ENCODE data around the gene TBC1D2.
"Not testable (repeated sequence)": the region's sequence is repeated elsewhere in the genome, so short reads cannot be mapped to it uniquely, and the experiment has no call there.

The TBC1D2 gene

DNA sequence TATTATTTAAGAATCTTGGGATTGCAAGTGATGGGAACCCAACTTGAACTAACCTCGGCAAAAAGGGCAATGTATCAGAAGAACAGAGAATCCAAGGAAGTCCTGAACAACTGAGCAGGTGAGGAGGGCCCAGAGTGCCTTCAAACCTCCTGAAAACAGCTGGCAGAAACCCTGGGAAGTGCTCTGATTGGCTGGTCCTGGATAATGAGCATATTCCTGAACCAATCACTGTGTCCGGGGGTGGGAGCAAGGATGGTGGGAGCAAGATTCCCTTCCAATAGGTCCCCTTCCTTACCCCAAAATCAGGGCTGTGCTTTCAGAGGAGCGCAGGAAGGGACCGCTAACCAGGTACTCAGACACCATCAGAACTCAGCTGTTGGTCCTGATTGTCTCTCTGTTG, 31.9 kb upstream of the TBC1D2 start:
- no peak overlapping the region for H3K4me3 ChIP-seq (ENCODE audit: low read depth, low read length)
- in situ Hi-C loops (cut with HindIII; ENCODE audit: low sequenced_read_pairs): loop anchor here (10.0 kb wide), 2 partner anchors 83 to 163 kb away; no protein-coding TSS in a partner anchor
- TF ChIP-seq, protein P1, sequence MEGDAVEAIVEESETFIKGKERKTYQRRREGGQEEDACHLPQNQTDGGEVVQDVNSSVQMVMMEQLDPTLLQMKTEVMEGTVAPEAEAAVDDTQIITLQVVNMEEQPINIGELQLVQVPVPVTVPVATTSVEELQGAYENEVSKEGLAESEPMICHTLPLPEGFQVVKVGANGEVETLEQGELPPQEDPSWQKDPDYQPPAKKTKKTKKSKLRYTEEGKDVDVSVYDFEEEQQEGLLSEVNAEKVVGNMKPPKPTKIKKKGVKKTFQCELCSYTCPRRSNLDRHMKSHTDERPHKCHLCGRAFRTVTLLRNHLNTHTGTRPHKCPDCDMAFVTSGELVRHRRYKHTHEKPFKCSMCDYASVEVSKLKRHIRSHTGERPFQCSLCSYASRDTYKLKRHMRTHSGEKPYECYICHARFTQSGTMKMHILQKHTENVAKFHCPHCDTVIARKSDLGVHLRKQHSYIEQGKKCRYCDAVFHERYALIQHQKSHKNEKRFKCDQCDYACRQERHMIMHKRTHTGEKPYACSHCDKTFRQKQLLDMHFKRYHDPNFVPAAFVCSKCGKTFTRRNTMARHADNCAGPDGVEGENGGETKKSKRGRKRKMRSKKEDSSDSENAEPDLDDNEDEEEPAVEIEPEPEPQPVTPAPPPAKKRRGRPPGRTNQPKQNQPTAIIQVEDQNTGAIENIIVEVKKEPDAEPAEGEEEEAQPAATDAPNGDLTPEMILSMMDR (IDR thresholded peaks at IDR 0.05; ENCODE audit: low read depth, low read length, missing control alignments): no peak
- DNase-seq (ENCODE audit: low read depth): no peak

- in situ Hi-C loops (cut with HindIII; ENCODE audit: low sequenced_read_pairs): loop anchor here (10.0 kb wide), 2 partner anchors 81 to 161 kb away; no protein-coding TSS in a partner anchor
- no peak overlapping the region for H3K4me3 ChIP-seq (ENCODE audit: low read depth, low read length)
- no peak for DNase-seq (ENCODE audit: low read depth)
- TF ChIP-seq, protein P1 (IDR thresholded peaks at IDR 0.05; ENCODE audit: low read depth, low read length, missing control alignments): no peak
These were observed 30.0 kb upstream of the TBC1D2 start for GRCh38 chr9:98285446-98285845.

- DNase-seq (ENCODE audit: low read depth): no peak
- in situ Hi-C loops (cut with HindIII; ENCODE audit: low sequenced_read_pairs): loop anchor here (10.0 kb wide), 2 partner anchors 80 to 160 kb away; no protein-coding TSS in a partner anchor
- TF ChIP-seq, protein P1 (IDR thresholded peaks at IDR 0.05; ENCODE audit: low read depth, low read length, missing control alignments): no peak
- no peak overlapping the region for H3K4me3 ChIP-seq (ENCODE audit: low read depth, low read length)
These were observed 29.3 kb upstream of the TBC1D2 start for GRCh38 chr9:98284754-98285153.

GRCh38 chr9:98283143-98283542, 27.7 kb upstream of the TBC1D2 start:
- not testable (repeated sequence) for DNase-seq (ENCODE audit: low read depth); H3K4me3 ChIP-seq (ENCODE audit: low read depth, low read length)
- in situ Hi-C loops (cut with HindIII; ENCODE audit: low sequenced_read_pairs): loop anchor here (10.0 kb wide), 2 partner anchors 78 to 158 kb away; no protein-coding TSS in a partner anchor

DNA sequence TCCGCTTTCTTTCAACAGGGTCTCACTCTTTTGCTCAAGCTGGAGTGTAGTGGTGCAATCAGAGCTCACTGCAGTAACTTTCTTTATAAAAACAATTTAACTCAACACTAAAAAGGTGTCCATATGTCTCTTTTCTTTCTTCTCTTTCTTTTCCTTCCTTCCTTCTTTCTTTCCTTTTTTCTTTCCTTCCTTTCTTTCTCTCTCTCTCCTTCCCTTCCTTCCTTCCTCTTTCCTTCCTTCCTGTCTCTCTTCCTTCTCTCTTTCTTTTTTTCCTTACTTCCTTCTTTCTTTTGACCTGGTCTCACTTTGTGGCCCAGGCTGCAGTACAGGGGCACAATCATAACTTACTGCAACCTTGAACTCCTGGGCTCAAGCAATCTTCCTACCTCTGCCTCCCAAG, 25.8 kb upstream of the TBC1D2 start:
- H3K4me3 ChIP-seq (ENCODE audit: low read depth, low read length): no peak overlapping the region
- DNase-seq (ENCODE audit: low read depth): no peak
- in situ Hi-C loops (cut with HindIII; ENCODE audit: low sequenced_read_pairs): loop anchor here (10.0 kb wide), 2 partner anchors 76 to 156 kb away; no protein-coding TSS in a partner anchor
- TF ChIP-seq, protein P1 (IDR thresholded peaks at IDR 0.05; ENCODE audit: low read depth, low read length, missing control alignments): no peak

DNA sequence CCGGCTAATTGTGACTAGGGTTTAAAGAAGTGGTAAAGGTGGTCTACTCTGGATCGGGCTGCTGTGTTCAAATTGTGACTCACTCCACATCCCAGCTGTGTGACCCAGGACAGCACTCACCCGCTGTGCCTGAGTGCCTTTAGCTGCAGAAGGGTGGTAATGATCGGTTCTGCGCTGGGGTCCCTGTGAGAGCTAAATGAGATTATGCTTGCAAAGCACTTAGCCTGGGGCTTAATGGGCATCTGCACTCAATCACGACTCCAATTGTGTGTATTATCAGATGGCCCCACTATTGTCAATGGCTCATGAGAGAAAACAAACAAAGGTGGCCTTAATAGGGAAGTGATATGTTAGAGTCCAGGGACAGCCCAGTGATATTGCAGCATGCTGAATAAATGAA, 25.1 kb upstream of the TBC1D2 start:
- no peak for DNase-seq (ENCODE audit: low read depth)
- H3K4me3 ChIP-seq (ENCODE audit: low read depth, low read length): no peak overlapping the region
- in situ Hi-C loops (cut with HindIII; ENCODE audit: low sequenced_read_pairs): loop anchor here (10.0 kb wide), 2 partner anchors 76 to 156 kb away; no protein-coding TSS in a partner anchor
- TF ChIP-seq, protein P1 (IDR thresholded peaks at IDR 0.05; ENCODE audit: low read depth, low read length, missing control alignments): no peak

DNA sequence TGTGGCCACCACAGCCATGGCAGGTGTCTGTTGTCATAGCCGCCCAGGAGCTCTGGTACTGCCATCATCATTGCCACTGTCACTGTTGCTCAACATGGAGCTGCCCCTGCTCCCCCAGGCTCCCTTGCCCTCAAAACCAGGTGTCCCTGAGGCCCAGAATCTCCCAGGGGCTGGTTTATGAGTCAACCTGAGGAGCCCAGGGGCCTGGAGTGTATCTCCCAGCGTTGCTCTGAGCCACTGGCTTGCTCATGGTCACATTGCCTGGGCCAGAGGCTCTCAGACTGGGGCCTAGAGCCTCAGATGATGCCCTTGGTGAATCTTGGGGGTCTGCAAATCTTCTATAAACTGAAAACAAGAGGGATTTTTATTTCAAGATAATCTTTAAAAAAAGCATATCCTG, 24.7 kb upstream of the TBC1D2 start:
- TF ChIP-seq, protein P1 (IDR thresholded peaks at IDR 0.05; ENCODE audit: low read depth, low read length, missing control alignments): no peak
- no peak for DNase-seq (ENCODE audit: low read depth)
- no peak overlapping the region for H3K4me3 ChIP-seq (ENCODE audit: low read depth, low read length)
- in situ Hi-C loops (cut with HindIII; ENCODE audit: low sequenced_read_pairs): loop anchor here (10.0 kb wide), 2 partner anchors 75 to 155 kb away; no protein-coding TSS in a partner anchor
